Measurements from ENCODE around the gene SLC22A23. TPM values are rescaled to one million over a fixed set of nuclear protein-coding genes. Genes with fewer than 3 reads are reported as not detected.
A peak's percentile ranks its signal among the peaks of the same experiment; 100 is the strongest.
"Not testable (repeated sequence)": the region's sequence is repeated elsewhere in the genome, so short reads cannot be mapped to it uniquely, and the experiment has no call there.

SLC22A23 gene
- total and polyA plus RNA-seq, 2 donors = 7.0 to 16.4 TPM

- Histone ChIP-seq H3K9me3 (ENCODE audit: control insufficient read depth in 2 of 2, insufficient read depth in 1 of 2, low read length in 1 of 2) (no peaks in the 10 kb centered on the region), H3K27ac (ENCODE audit: low read depth in 1 of 2, low read length in 1 of 2) (no peak overlapping the region), H3K27me3 (ENCODE audit: control insufficient read depth in 2 of 2, insufficient read depth in 1 of 2, low read length in 1 of 2) (no peaks in the 10 kb centered on the region), H3K4me1 (ENCODE audit: control insufficient read depth in 2 of 2, insufficient read depth in 2 of 2, low read length in 2 of 2) (peaks cover 0 to 33% of the 10 kb centered on the region in 2 donors), H3K4me3 (ENCODE audit: low read length in 2 of 2) (no peak overlapping the region), H3K36me3 (ENCODE audit: control insufficient read depth in 2 of 2, insufficient read depth in 2 of 2, low read length in 1 of 2) (no peaks in the 10 kb centered on the region)
- 90% methylated on average over 9 of the region's 9 CpGs for WGBS
- DNase-seq (ENCODE audit: low read depth in 6 of 9, low spot score in 9 of 9) = no peak
These were observed 68.1 kb downstream of the SLC22A23 start for GRCh38 chr6:3388786-3389185.

DNA sequence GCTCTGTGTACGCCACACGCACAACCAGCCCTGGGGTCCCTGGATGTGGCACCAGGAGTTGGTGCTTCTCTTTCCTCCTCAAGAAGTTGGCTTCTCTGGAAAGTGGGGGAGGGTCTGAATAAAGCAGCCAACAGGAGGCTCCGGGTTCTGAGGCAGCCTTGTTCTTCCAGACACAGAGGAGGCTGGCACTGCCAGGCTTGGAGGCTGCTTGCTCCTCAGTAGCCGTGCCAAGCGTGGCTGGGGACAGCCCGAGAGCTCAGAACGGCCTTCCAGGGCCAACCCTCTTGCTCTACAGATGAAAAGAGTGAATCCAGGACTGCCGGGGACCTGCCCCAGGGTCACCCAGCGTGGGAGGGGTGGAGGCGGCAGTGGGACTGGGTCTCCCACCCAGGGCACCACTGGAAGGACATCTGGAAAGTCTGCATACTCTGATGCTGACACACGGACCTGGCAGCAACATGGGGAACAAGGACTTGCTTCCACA is 70.4 kb downstream of the SLC22A23 start:
- Histone ChIP-seq H3K36me3 (ENCODE audit: control insufficient read depth in 2 of 2, insufficient read depth in 2 of 2, low read length in 1 of 2) (no peaks in the 10 kb centered on the region), H3K4me1 (ENCODE audit: control insufficient read depth in 2 of 2, insufficient read depth in 2 of 2, low read length in 2 of 2) (peaks cover 0 to 28% of the 10 kb centered on the region in 2 donors), H3K4me3 (ENCODE audit: low read length in 2 of 2) (no peak overlapping the region), H3K27me3 (ENCODE audit: control insufficient read depth in 2 of 2, insufficient read depth in 1 of 2, low read length in 1 of 2) (no peaks in the 10 kb centered on the region), H3K27ac (ENCODE audit: low read depth in 1 of 2, low read length in 1 of 2) (peak overlapping the region; percentile 20 to 75), H3K9me3 (ENCODE audit: control insufficient read depth in 2 of 2, insufficient read depth in 1 of 2, low read length in 1 of 2) (no peaks in the 10 kb centered on the region)
- WGBS = 95% methylated on average over 11 of the region's 11 CpGs
- DNase-seq (ENCODE audit: low read depth in 6 of 9, low spot score in 9 of 9) = no peak

DNA sequence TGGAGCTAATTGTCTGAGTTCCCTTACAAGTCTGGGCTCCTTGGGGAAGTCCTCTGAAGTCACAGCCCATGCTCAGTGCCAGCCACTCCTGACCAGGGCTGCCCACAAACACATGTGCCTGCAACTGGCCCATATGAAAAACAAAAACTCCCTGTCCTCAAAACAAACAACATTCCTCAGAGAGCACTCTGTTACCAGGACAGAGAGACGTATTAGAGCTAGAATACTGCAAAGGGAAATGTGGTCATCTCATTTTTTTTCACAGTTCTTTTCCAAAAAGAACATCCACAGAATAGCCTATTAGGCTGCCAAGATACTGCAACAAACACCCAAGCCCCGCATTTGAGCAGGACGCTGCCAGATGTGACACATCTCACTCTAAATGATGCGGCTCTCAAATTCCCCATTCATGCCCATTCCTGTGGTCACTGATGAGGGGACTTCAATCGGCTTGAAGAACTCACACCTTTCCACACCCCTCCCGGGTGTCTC is 71.1 kb downstream of the SLC22A23 start:
- no peak for DNase-seq (ENCODE audit: low read depth in 6 of 9, low spot score in 9 of 9)
- Histone ChIP-seq H3K4me1 (ENCODE audit: control insufficient read depth in 2 of 2, insufficient read depth in 2 of 2, low read length in 2 of 2) (peaks cover 0 to 33% of the 10 kb centered on the region in 2 donors), H3K36me3 (ENCODE audit: control insufficient read depth in 2 of 2, insufficient read depth in 2 of 2, low read length in 1 of 2) (no peaks in the 10 kb centered on the region), H3K27ac (ENCODE audit: low read depth in 1 of 2, low read length in 1 of 2) (peak overlapping the region; percentile 44 to 75), H3K27me3 (ENCODE audit: control insufficient read depth in 2 of 2, insufficient read depth in 1 of 2, low read length in 1 of 2) (no peaks in the 10 kb centered on the region), H3K9me3 (ENCODE audit: control insufficient read depth in 2 of 2, insufficient read depth in 1 of 2, low read length in 1 of 2) (no peaks in the 10 kb centered on the region), H3K4me3 (ENCODE audit: low read length in 2 of 2) (no peak overlapping the region)
- 93% methylated on average over 6 of the region's 6 CpGs for WGBS

DNA sequence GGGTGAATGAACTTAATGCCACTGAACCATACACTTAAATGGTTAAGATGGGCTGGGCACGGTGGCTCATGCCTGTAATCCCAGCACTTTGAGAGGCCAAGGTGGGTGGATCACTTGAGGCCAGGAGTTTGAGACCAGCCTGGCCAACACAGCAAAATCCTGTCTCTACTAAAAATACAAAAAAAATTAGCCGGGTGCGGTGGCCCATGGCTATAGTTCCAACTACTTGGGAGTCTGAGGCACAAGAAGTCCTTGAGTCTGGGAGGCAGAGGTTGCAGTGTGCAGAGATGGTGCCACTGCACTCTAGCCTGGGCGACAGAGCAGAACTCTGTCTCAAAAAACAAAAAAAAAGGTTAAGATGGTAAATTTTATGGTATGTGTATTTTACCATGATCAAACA is 71.7 kb downstream of the SLC22A23 start:
- WGBS = 94% methylated on average over 4 of the region's 4 CpGs
- not testable (repeated sequence) for H3K36me3 ChIP-seq (ENCODE audit: control insufficient read depth in 2 of 2, insufficient read depth in 2 of 2, low read length in 1 of 2); H3K4me3 ChIP-seq (ENCODE audit: low read length in 2 of 2); DNase-seq (ENCODE audit: low read depth in 6 of 9, low spot score in 9 of 9); H3K9me3 ChIP-seq (ENCODE audit: control insufficient read depth in 2 of 2, insufficient read depth in 1 of 2, low read length in 1 of 2); H3K27me3 ChIP-seq (ENCODE audit: control insufficient read depth in 2 of 2, insufficient read depth in 1 of 2, low read length in 1 of 2)
- Histone ChIP-seq H3K4me1 (ENCODE audit: control insufficient read depth in 2 of 2, insufficient read depth in 2 of 2, low read length in 2 of 2) (peaks cover 0 to 33% of the 10 kb centered on the region in 2 donors), H3K27ac (ENCODE audit: low read depth in 1 of 2, low read length in 1 of 2) (peak overlapping the region; percentile 55 to 75)

DNA sequence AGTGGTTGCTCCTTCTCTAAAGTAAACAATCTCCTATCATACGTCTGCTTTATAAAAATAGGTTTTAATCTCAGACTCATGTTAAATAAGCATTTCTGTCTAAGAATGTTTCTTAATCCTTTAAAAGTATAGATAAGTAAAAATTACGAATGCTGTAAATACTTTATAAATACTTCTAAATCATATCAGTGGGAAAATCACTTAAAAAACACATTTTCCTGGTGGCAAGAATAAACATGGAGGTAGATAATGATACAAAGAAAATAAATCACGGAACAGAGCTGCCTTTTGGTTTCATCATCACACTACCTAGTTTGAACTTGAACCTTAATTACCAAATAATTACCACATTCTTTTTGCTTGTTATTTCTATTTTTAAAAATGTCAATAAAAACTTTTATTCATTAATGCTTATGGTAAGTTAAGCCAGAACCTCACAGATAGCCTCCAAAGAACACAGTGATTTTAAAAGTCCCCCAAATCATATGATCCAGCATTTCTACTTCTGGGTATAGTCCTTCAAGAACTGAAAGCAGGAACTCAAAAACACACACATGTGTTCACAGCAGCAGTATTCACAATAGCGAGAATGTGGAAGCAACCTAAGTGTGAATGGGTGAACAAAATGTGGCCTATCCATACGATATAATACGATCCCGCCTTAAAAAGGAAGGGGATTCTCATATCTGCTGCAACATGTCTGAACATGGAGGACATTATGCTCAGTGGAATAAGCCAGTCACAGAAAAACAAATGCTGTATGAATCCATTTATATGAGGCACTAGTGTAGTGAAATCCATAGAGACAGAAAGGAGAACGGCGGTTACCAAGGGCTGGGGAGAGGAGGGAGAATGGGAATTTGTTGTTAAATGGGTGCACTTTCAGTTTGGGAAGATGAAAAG is 72.4 kb downstream of the SLC22A23 start:
- WGBS = 93% methylated on average over 9 of the region's 9 CpGs
- Histone ChIP-seq H3K4me3 (ENCODE audit: low read length in 2 of 2) (no peak overlapping the region), H3K27ac (ENCODE audit: low read depth in 1 of 2, low read length in 1 of 2) (peak overlapping the region; percentile 55 to 75), H3K36me3 (ENCODE audit: control insufficient read depth in 2 of 2, insufficient read depth in 2 of 2, low read length in 1 of 2) (no peaks in the 10 kb centered on the region), H3K27me3 (ENCODE audit: control insufficient read depth in 2 of 2, insufficient read depth in 1 of 2, low read length in 1 of 2) (peaks cover 0 to 2% of the 10 kb centered on the region in 2 donors), H3K4me1 (ENCODE audit: control insufficient read depth in 2 of 2, insufficient read depth in 2 of 2, low read length in 2 of 2) (peaks cover 0 to 33% of the 10 kb centered on the region in 2 donors), H3K9me3 (ENCODE audit: control insufficient read depth in 2 of 2, insufficient read depth in 1 of 2, low read length in 1 of 2) (no peaks in the 10 kb centered on the region)
- no peak for DNase-seq (ENCODE audit: low read depth in 6 of 9, low spot score in 9 of 9)

DNA sequence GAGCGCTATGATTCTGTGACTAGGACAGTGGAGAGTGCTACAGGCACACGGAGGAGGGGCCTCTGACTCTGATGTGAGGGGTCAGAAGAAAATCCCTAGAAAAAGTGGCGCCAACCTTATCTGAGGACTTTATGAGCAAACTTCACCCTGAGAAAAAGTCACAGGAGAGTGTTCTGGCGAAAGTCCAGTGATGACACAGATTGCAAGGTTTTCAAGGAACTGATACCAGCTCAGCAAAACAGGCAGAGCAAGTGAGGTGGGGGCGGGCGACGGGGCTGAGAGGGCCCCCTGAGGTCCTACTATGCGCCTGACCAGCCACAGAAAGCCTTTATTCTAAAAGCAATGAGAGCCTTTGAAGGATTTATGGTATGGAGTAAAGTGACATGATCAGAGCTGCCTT is 73.3 kb downstream of the SLC22A23 start:
- no peak overlapping the region for H3K4me3 ChIP-seq (ENCODE audit: low read length in 2 of 2)
- 83% methylated on average over 8 of the region's 8 CpGs for WGBS
- H3K4me1 ChIP-seq (ENCODE audit: control insufficient read depth in 2 of 2, insufficient read depth in 2 of 2, low read length in 2 of 2) = peaks cover 0 to 37% of the 10 kb centered on the region in 2 donors
- H3K36me3 ChIP-seq (ENCODE audit: control insufficient read depth in 2 of 2, insufficient read depth in 2 of 2, low read length in 1 of 2) = no peaks in the 10 kb centered on the region
- no peaks in the 10 kb centered on the region for H3K9me3 ChIP-seq (ENCODE audit: control insufficient read depth in 2 of 2, insufficient read depth in 1 of 2, low read length in 1 of 2)
- H3K27me3 ChIP-seq (ENCODE audit: control insufficient read depth in 2 of 2, insufficient read depth in 1 of 2, low read length in 1 of 2) = peaks cover 0 to 2% of the 10 kb centered on the region in 2 donors
- no peak for DNase-seq (ENCODE audit: low read depth in 6 of 9, low spot score in 9 of 9)
- H3K27ac ChIP-seq (ENCODE audit: low read depth in 1 of 2, low read length in 1 of 2) = peak overlapping the region in 1 of 2 donors; percentile 75

- WGBS = 98% methylated on average over 8 of the region's 8 CpGs
- H3K4me1 ChIP-seq (ENCODE audit: control insufficient read depth in 2 of 2, insufficient read depth in 2 of 2, low read length in 2 of 2) = peaks cover 4 to 46% of the 10 kb centered on the region in 2 donors
These were observed 74.2 kb downstream of the SLC22A23 start for GRCh38 chr6:3382326-3383279.

GRCh38 chr6:3381233-3381921 is 75.5 kb downstream of the SLC22A23 start:
- no peaks in the 10 kb centered on the region for H3K9me3 ChIP-seq (ENCODE audit: control insufficient read depth in 2 of 2, insufficient read depth in 1 of 2, low read length in 1 of 2)
- WGBS = 91% methylated on average over 6 of the region's 6 CpGs
- H3K27ac ChIP-seq (ENCODE audit: low read depth in 1 of 2, low read length in 1 of 2) = peak overlapping the region in 1 of 2 donors; percentile 74
- H3K36me3 ChIP-seq (ENCODE audit: control insufficient read depth in 2 of 2, insufficient read depth in 2 of 2, low read length in 1 of 2) = no peaks in the 10 kb centered on the region
- no peak overlapping the region for H3K4me3 ChIP-seq (ENCODE audit: low read length in 2 of 2)
- no peak for DNase-seq (ENCODE audit: low read depth in 6 of 9, low spot score in 9 of 9)
- peaks cover 4 to 46% of the 10 kb centered on the region in 2 donors for H3K4me1 ChIP-seq (ENCODE audit: control insufficient read depth in 2 of 2, insufficient read depth in 2 of 2, low read length in 2 of 2)
- peaks cover 2 to 4% of the 10 kb centered on the region in 2 donors for H3K27me3 ChIP-seq (ENCODE audit: control insufficient read depth in 2 of 2, insufficient read depth in 1 of 2, low read length in 1 of 2)

More at GRCh38 chr6:3382326-3383279, 74.2 kb downstream of the SLC22A23 start:
- H3K27ac ChIP-seq (ENCODE audit: low read depth in 1 of 2, low read length in 1 of 2) = peak overlapping the region in 1 of 2 donors; percentile 61
- H3K4me3 ChIP-seq (ENCODE audit: low read length in 2 of 2) = no peak overlapping the region
- H3K27me3 ChIP-seq (ENCODE audit: control insufficient read depth in 2 of 2, insufficient read depth in 1 of 2, low read length in 1 of 2) = peaks cover 2 to 4% of the 10 kb centered on the region in 2 donors
- no peaks in the 10 kb centered on the region for H3K36me3 ChIP-seq (ENCODE audit: control insufficient read depth in 2 of 2, insufficient read depth in 2 of 2, low read length in 1 of 2)
- DNase-seq (ENCODE audit: low read depth in 6 of 9, low spot score in 9 of 9) = no peak
- no peaks in the 10 kb centered on the region for H3K9me3 ChIP-seq (ENCODE audit: control insufficient read depth in 2 of 2, insufficient read depth in 1 of 2, low read length in 1 of 2)

Measured in thymus (tissue), 11 donors.